OCI-LY3 (cell line): Measurements from ENCODE around the gene FAH.
A peak's percentile ranks its signal among the peaks of the same experiment; 100 is the strongest.
"Not testable (repeated sequence)": the region's sequence is repeated elsewhere in the genome, so short reads cannot be mapped to it uniquely, and the experiment has no call there.

Experiments
- H2AFZ ChIP-seq: fragments of 200-600, 300-600 bp; shearing (Covaris generic); 2 replicates; pipeline ENCODE4 v1.6.0; 2014; ENCODE audit warnings: antibody characterized with exemption, low read depth, low read length
- H3K27ac ChIP-seq: fragments of 200-600, 300-600 bp; sonication (generic); 2 replicates; pipeline ENCODE4 v1.5.1; 2014; ENCODE audit warnings: mild to moderate bottlenecking, low read length, moderate library complexity, mixed read lengths
- H3K27me3 ChIP-seq: fragments of 200-600, 300-600 bp; sonication (generic); 2 replicates; pipeline ENCODE4 v1.6.1; 2014; ENCODE audit warnings: low read depth, low read length, mixed read lengths
- H3K36me3 ChIP-seq: fragments of 200-600, 300-600 bp; sonication (generic); replicated peaks from 2 replicates; pipeline ENCODE3; 2014; ENCODE audit warnings: low read depth, low read length, mixed read lengths
- H3K4me1 ChIP-seq: fragments of 300-600, 200-600 bp; sonication (generic); 2 replicates; pipeline ENCODE4 v1.6.1; 2014; ENCODE audit warnings: low read length, mixed read lengths
- H3K4me2 ChIP-seq: fragments of 200-600, 300-600 bp; sonication (generic); 2 replicates; pipeline ENCODE4 v1.6.1; 2014; ENCODE audit warnings: low read length, mixed read lengths
- H3K4me3 ChIP-seq: fragments of 300-600, 200-600 bp; sonication (generic); 2 replicates; pipeline ENCODE4 v1.5.1; 2014; ENCODE audit warnings: antibody characterized with exemption, mild to moderate bottlenecking, low read length, moderate library complexity
- H3K79me2 ChIP-seq: fragments of 300-600, 200-600 bp; shearing (Covaris generic); 2 replicates; pipeline ENCODE4 v1.6.1; 2014; ENCODE audit warnings: mild to moderate bottlenecking, low read length, mixed read lengths
- H3K9ac ChIP-seq: fragments of 300-600, 200-600 bp; shearing (Covaris generic); 2 replicates; pipeline ENCODE4 v1.6.0; 2014; ENCODE audit warnings: mild to moderate bottlenecking, low read length, moderate library complexity
- H3K9me3 ChIP-seq: fragments of 200-600, 300-600 bp; shearing (Covaris generic); 2 replicates; pipeline ENCODE4 v1.6.1; 2014; ENCODE audit warnings: low read length, mixed read lengths; ENCODE audit not compliant: insufficient read depth
- H4K20me1 ChIP-seq: fragments of 200-600, 300-600 bp; sonication (generic); 2 replicates; pipeline ENCODE4 v1.6.1; 2016; ENCODE audit warnings: low read length, mixed read lengths; ENCODE audit not compliant: insufficient read depth
- EZH2phosphoT487 ChIP-seq: fragments of 200-600 bp; shearing (Covaris generic); IDR thresholded peaks from 2 replicates; pipeline ENCODE4 v1.6.1; 2018; ENCODE audit warnings: antibody characterized with exemption, mixed run types, low read depth
- TF ChIP-seq, protein P1 (sequence below): fragments of 200-600, 300-600 bp; sonication (generic); IDR thresholded peaks from 2 replicates; pipeline ENCODE4 v1.5.1; 2014; ENCODE audit warnings: antibody characterized with exemption, low read length, low read depth

FAH gene

GRCh38 chr15:80153900-80154299, 1.1 kb downstream of the FAH start:
- no peaks in the 10 kb centered on the region for H4K20me1 ChIP-seq
- H3K4me2 ChIP-seq = peak overlapping the region; percentile 97
- no peak overlapping the region for H2AFZ ChIP-seq
- H3K36me3 ChIP-seq = no peaks in the 10 kb centered on the region
- no peak overlapping the region for H3K27ac ChIP-seq
- H3K9me3 ChIP-seq = no peaks in the 10 kb centered on the region
- H3K9ac ChIP-seq = peak overlapping the region; percentile 75; the same call in 1 of the 2 replicates
- peaks cover 5% of the 10 kb centered on the region; the same call in 1 of the 2 replicates for H3K27me3 ChIP-seq
- H3K79me2 ChIP-seq = no peaks in the 10 kb centered on the region
- H3K4me1 ChIP-seq = peaks cover 30% of the 10 kb centered on the region
- TF ChIP-seq, protein P1, sequence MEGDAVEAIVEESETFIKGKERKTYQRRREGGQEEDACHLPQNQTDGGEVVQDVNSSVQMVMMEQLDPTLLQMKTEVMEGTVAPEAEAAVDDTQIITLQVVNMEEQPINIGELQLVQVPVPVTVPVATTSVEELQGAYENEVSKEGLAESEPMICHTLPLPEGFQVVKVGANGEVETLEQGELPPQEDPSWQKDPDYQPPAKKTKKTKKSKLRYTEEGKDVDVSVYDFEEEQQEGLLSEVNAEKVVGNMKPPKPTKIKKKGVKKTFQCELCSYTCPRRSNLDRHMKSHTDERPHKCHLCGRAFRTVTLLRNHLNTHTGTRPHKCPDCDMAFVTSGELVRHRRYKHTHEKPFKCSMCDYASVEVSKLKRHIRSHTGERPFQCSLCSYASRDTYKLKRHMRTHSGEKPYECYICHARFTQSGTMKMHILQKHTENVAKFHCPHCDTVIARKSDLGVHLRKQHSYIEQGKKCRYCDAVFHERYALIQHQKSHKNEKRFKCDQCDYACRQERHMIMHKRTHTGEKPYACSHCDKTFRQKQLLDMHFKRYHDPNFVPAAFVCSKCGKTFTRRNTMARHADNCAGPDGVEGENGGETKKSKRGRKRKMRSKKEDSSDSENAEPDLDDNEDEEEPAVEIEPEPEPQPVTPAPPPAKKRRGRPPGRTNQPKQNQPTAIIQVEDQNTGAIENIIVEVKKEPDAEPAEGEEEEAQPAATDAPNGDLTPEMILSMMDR = no peak
- no peak for TF ChIP-seq EZH2phosphoT487
- peak overlapping the region; percentile 96 for H3K4me3 ChIP-seq

GRCh38 chr15:80154336-80154735, 1.5 kb downstream of the FAH start:
- Histone ChIP-seq H3K4me1 (peaks cover 30% of the 10 kb centered on the region), H4K20me1 (no peaks in the 10 kb centered on the region), H3K27ac (no peak overlapping the region), H3K9ac (no peak overlapping the region), H3K4me2 (no peak overlapping the region), H3K36me3 (no peaks in the 10 kb centered on the region), H3K27me3 (peaks cover 5% of the 10 kb centered on the region; the same call in 1 of the 2 replicates), H2AFZ (no peak overlapping the region), H3K79me2 (no peaks in the 10 kb centered on the region), H3K9me3 (no peaks in the 10 kb centered on the region), H3K4me3 (no peak overlapping the region)
- no peak for TF ChIP-seq EZH2phosphoT487
- TF ChIP-seq, protein P1 = no peak

GRCh38 chr15:80155001-80155377, 2.2 kb downstream of the FAH start:
- Histone ChIP-seq H2AFZ (no peak overlapping the region), H4K20me1 (no peaks in the 10 kb centered on the region), H3K4me1 (peaks cover 30% of the 10 kb centered on the region), H3K27me3 (peaks cover 5% of the 10 kb centered on the region; the same call in 1 of the 2 replicates), H3K79me2 (no peaks in the 10 kb centered on the region), H3K4me3 (peak overlapping the region; percentile 66), H3K9me3 (no peaks in the 10 kb centered on the region), H3K36me3 (no peaks in the 10 kb centered on the region), H3K4me2 (peak overlapping the region; percentile 86), H3K9ac (peak overlapping the region; percentile 36; the same call in 1 of the 2 replicates), H3K27ac (peak overlapping the region; percentile 27; the same call in 1 of the 2 replicates)
- TF ChIP-seq, protein P1 = no peak
- no peak for TF ChIP-seq EZH2phosphoT487

GRCh38 chr15:80155378-80156175, 2.8 kb downstream of the FAH start:
- peaks cover 35% of the 10 kb centered on the region for H3K4me1 ChIP-seq
- H3K4me3 ChIP-seq = peak overlapping the region; percentile 66
- not testable (repeated sequence) for H3K36me3 ChIP-seq, H3K79me2 ChIP-seq, H3K27me3 ChIP-seq, H3K9me3 ChIP-seq, H2AFZ ChIP-seq, H4K20me1 ChIP-seq
- peak overlapping the region; percentile 36; the same call in 1 of the 2 replicates for H3K9ac ChIP-seq
- H3K27ac ChIP-seq = peak overlapping the region; percentile 27; the same call in 1 of the 2 replicates
- H3K4me2 ChIP-seq = peak overlapping the region; percentile 86
